ENCODE results near the gene ACRBP.
"Not testable (repeated sequence)": the region's sequence is repeated elsewhere in the genome, so short reads cannot be mapped to it uniquely, and the experiment has no call there.

The ACRBP gene

DNA sequence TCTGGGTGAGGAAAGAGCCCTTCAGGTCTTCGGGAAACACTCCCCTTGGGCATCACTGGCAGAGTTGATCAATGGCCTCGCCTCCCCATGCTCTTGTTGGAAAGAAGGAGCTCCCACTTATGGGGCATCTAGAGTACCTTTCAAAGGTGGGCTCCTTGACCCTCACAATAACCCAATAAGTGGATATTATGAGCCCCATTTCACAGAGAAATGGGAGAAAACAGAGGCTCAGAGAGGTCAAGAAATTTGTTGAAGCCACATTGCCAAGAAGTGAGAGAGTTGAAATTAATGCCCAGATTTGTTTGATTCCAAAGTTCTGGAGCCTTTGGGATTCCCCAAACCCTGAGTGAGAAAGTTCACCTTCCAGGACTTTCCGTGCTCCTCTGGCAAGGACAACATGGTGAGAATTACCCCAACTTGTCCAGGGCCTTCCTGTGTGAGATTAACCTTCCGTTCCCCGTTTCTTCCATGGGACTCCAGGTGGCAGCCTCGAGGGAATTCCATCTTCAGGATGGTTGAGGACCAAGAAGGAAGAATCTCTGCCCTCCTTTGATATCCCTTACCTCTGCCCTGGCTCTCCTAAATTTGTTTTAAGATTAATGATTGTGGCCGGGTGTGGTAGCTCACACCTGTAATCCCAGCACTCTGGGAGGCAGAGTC is 32.6 kb downstream of the ACRBP start:
- no peak for DNase-seq

- DNase-seq = peak; percentile 91 to 95 (median 94)
These were observed 33.3 kb downstream of the ACRBP start for GRCh38 chr12:6613776-6614512.

- peak; percentile 44 to 72 (median 58) for DNase-seq
These were observed 34.0 kb downstream of the ACRBP start for GRCh38 chr12:6613015-6613775.

- no peak for DNase-seq
These were observed 34.6 kb downstream of the ACRBP start for GRCh38 chr12:6612652-6613014.

DNA sequence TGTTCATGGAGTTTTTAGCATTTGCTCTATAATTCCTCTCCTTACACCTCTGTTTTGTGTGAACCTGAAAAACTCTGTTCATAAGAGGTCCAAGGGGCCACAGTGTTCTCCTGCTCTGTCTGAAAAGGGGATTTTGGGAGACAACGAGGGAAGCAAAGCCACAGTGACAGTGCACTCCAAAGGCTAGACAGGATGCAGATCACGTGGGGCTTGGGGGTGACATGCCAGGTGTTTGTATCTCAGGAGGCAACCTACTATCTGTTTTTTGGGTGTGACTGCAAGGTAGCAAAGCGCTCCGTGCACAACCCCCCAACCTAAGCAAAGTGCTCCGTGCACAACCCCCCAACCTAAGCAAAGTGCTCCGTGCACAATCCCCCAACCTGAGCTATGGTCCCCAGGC is 35.0 kb downstream of the ACRBP start:
- DNase-seq = no peak

DNA sequence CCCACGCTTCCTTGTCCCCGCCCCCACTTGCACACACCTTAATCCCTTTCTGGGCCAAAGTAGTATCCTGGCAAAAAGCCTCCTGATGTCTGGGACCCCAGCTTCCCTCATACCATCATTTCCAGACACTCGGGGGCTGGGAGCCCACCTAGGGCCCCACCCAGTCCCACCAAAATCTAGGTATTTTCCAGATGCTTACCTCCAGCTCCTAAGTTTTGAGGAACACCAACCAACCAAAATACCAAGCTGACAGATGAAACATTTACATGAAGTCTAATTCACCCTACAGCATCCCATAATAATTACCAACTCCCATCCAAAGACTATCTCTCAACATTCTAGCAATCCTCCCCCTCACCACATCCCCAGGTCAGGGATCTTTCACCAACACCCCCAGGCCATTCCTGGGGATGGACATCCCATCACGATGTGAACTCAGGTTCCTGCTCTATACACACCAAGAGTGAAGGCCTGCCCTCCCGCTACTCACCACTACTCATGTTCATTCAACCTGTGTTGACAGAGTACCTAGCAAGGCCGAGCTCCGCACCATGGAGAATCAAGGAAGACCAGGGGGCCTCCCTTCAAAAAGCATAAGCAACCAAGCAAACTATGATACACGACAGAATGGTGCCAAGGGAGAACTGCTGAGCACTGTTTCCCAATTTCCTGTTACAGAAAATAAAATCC is 38.5 kb downstream of the ACRBP start:
- DNase-seq = peak in 1 of 4 experiments; percentile 23

DNA sequence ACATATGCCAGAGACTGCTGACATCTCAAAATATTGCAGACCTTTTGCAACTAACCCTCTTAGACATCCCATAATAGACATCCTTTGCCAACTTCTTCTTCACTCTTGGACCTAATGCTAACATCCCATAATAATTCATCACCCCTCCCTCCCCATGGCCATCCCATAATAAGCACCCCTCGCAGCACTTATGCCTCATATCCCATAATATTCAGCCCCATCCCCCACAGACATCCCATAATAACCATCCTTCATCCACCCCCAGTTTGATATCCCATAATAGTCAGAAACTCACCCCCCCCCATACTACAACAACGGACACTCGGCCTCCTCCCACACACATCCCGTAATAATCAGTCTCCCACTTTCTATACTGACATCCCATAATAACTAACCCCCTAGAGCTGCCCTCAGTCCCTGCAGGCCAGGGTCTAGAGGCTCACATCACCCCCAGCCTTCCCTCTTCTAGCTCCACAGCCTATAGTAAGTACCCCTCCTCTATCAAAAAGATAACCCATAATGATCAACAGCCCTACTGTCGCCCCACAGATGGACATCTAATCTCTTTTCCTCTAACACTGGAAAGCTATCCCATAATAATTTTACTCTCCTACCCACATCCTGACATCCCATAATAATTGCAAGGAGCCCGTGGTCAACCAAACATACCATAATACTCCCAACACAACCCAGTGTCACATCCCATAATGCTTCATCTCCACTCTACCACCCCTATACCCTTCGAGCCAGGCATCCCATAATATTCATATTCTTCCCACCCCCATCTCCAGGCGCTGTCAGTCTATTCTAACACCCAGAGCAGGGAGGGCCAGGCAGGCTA is 39.3 kb downstream of the ACRBP start:
- peak; percentile 28 to 53 (median 45) for DNase-seq

- DNase-seq = peak; percentile 59 to 75 (median 70)
These were observed 40.7 kb downstream of the ACRBP start for GRCh38 chr12:6606331-6607131.

- DNase-seq = peak; percentile 21 to 42 (median 30)
These were observed 41.6 kb downstream of the ACRBP start for GRCh38 chr12:6605421-6606330.

DNA sequence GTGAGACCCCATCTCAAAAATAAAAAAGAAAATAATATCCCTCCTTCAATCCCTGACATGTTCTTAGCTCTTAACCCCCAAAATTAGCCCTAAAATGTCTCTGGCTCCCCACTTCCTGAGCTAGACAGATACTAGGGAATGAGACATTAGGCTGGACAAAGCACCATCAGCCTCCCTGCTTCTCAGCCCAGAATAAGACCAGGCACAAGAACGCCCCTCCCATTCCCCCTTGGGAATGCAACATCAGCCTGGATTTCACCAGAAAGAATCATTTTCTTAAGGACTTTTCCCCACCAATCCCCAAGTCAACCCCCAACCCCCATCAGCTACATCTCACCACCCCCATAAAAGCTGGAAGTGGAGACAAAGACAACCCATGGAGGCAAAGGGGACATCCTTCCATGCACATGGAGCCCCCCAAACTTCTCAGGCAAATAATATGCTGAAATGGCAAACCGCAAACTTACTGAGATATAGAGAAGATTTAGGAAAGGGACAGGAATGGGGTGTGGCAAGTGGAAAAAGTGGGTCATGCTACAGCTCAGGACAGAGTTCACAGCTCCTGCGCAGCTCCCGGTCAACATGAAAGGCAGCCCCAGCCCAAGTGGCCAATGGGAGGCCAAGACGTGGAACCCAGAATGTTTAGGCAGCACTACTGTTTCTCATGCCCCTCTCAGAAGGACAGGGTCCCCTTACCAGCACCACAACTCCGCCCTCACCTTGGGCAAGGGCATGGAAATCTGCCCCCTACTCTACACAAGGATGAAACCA is 42.8 kb downstream of the ACRBP start:
- DNase-seq = no peak

DNA sequence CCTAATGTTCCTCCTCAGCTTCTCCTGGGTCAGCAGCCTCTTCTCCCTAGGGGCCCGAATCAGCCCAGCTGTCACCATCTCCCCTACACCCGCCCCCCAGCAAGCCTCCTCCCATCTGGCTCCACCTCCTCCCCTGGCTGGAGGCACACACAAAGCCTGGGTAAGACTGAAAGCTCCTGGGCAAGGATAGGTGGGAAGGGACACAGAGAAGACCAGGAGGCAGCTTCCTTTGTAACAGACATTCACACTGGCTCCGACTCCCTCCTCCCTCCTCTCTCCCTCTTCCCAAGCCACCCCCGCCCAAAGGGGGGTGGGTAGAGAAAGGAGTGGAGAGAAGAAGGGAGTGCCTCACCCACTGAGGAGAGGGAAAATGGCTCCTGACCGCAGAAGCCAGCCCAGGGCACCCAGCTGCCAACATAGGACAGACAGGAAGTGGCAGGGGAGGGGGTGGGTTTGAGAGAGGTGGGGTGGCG is 44.1 kb downstream of the ACRBP start:
- peak in 1 of 4 experiments; percentile 29 for DNase-seq

GRCh38 chr12:6602526-6602925 is 44.7 kb downstream of the ACRBP start:
- no peak for DNase-seq

- DNase-seq = not testable (repeated sequence)
These were observed 51.6 kb downstream of the ACRBP start for GRCh38 chr12:6595673-6596072.

DNA sequence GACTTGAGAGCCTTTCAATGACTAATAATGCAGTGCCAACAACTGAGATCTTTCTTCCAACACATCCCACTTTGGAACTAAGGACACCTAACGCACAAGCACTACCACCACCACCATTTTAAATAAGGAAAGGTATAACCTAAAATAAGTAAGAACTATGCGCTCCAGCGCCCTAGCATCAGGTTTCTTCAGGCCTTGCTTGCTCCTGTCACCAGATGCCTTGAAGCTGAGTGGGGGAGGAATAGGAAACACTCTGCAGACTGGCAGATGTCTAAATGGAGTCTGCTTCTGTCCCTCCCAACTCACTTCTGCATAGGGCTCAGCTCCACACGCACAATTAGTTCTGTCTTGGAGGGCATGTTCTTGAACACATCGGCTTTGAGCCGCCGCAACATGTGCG is 55.1 kb downstream of the ACRBP start:
- no peak for DNase-seq

Measured in suppressor macrophage (primary cell).